IgD-negative memory B cell (primary cell): ENCODE measurements around the gene NR3C1. TPM values are rescaled to one million over a fixed set of nuclear protein-coding genes. Genes with fewer than 3 reads are reported as not detected.

Experiments used
- H3K27ac Mint-ChIP-seq, 3 donors: one replicate each; pipeline ENCODE4 v1.8.0; 2020 to 2022; ENCODE audit warnings: mild to moderate bottlenecking in 3 of 3, mixed read lengths in 3 of 3, moderate library complexity in 1 of 3
- H3K27me3 Mint-ChIP-seq: one replicate; pipeline ENCODE4 v1.8.0; 2021; ENCODE audit warnings: mixed read lengths
- H3K36me3 Mint-ChIP-seq: one replicate; pipeline ENCODE4 v1.8.0; 2020; ENCODE audit warnings: mild to moderate bottlenecking, mixed read lengths
- H3K4me1 Mint-ChIP-seq, 3 donors: one replicate each; pipeline ENCODE4 v1.8.0; 2020 to 2022; ENCODE audit warnings: mixed read lengths in 3 of 3, mild to moderate bottlenecking in 1 of 3
- H3K4me3 Mint-ChIP-seq, 4 donors: one replicate each; pipeline ENCODE4 v1.8.0; 2020 to 2022; ENCODE audit warnings: mild to moderate bottlenecking in 4 of 4, mixed read lengths in 4 of 4, moderate library complexity in 3 of 4
- H3K9me3 Mint-ChIP-seq, 3 donors: one replicate each; pipeline ENCODE4 v1.8.0; 2020 to 2021; ENCODE audit warnings: mixed read lengths in 3 of 3, mild to moderate bottlenecking in 1 of 3
- polyA plus RNA-seq: library from polyadenylated mRNA; unstranded; fragments of 300-500 nt; fragmentation: Illumina TruSeq; gene quantifications from one replicate; pipeline ENCODE4 v1.2.3, GENCODE V29; 2021

NR3C1 gene
- polyA plus RNA-seq, 1 donor from 2014 or later: 78.4 TPM

GRCh38 chr5:143314099-143314498 is 89.4 kb downstream of the NR3C1 start:
- H3K4me3 Mint-ChIP-seq: peak overlapping the region in 1 of 4 donors; percentile 77
- H3K27ac Mint-ChIP-seq: peak overlapping the region in 1 of 3 donors; percentile 60
- no peaks in the 10 kb centered on the region for H3K27me3 Mint-ChIP-seq
- H3K4me1 Mint-ChIP-seq: peaks cover 29 to 47% (median 34%) of the 10 kb centered on the region in 3 donors
- no peaks in the 10 kb centered on the region for H3K9me3 Mint-ChIP-seq
- peaks cover 14% of the 10 kb centered on the region for H3K36me3 Mint-ChIP-seq

GRCh38 chr5:143313298-143313852 is 90.1 kb downstream of the NR3C1 start:
- Mint-ChIP-seq H3K27me3 (no peaks in the 10 kb centered on the region), H3K4me1 (peaks cover 33 to 45% (median 34%) of the 10 kb centered on the region in 3 donors), H3K9me3 (no peaks in the 10 kb centered on the region), H3K4me3 (peak overlapping the region in 1 of 4 donors; percentile 6), H3K27ac (peak overlapping the region in 1 of 3 donors; percentile 60), H3K36me3 (peaks cover 18% of the 10 kb centered on the region)

GRCh38 chr5:143312822-143313221 is 90.7 kb downstream of the NR3C1 start:
- H3K4me3 Mint-ChIP-seq: no peak overlapping the region
- H3K4me1 Mint-ChIP-seq: peaks cover 30 to 41% (median 32%) of the 10 kb centered on the region in 3 donors
- H3K27me3 Mint-ChIP-seq: no peaks in the 10 kb centered on the region
- no peaks in the 10 kb centered on the region for H3K9me3 Mint-ChIP-seq
- peaks cover 21% of the 10 kb centered on the region for H3K36me3 Mint-ChIP-seq
- no peak overlapping the region for H3K27ac Mint-ChIP-seq

- H3K27ac Mint-ChIP-seq: peak overlapping the region in 1 of 3 donors; percentile 83
- no peak overlapping the region for H3K4me3 Mint-ChIP-seq
- no peaks in the 10 kb centered on the region for H3K9me3 Mint-ChIP-seq
- H3K4me1 Mint-ChIP-seq: peaks cover 25 to 34% (median 32%) of the 10 kb centered on the region in 3 donors
- H3K27me3 Mint-ChIP-seq: no peaks in the 10 kb centered on the region
- peaks cover 21% of the 10 kb centered on the region for H3K36me3 Mint-ChIP-seq
Observed at GRCh38 chr5:143311955-143312354, 91.5 kb downstream of the NR3C1 start.

- Mint-ChIP-seq H3K36me3 (peaks cover 21% of the 10 kb centered on the region), H3K27me3 (no peaks in the 10 kb centered on the region), H3K4me1 (peaks cover 25 to 29% (median 27%) of the 10 kb centered on the region in 3 donors), H3K9me3 (no peaks in the 10 kb centered on the region), H3K4me3 (no peak overlapping the region), H3K27ac (peak overlapping the region in 1 of 3 donors; percentile 71)
Observed at GRCh38 chr5:143311428-143311827, 92.1 kb downstream of the NR3C1 start.

GRCh38 chr5:143309661-143310431 is 93.6 kb downstream of the NR3C1 start:
- Mint-ChIP-seq H3K4me1 (peaks cover 20 to 24% (median 20%) of the 10 kb centered on the region in 3 donors), H3K9me3 (peaks cover 0 to 2% (median 0%) of the 10 kb centered on the region in 3 donors), H3K27ac (peak overlapping the region in 1 of 3 donors; percentile 26), H3K4me3 (no peak overlapping the region), H3K36me3 (peaks cover 35% of the 10 kb centered on the region), H3K27me3 (no peaks in the 10 kb centered on the region)

- no peak overlapping the region for H3K27ac Mint-ChIP-seq
Observed at GRCh38 chr5:143308731-143309130, 94.8 kb downstream of the NR3C1 start.

GRCh38 chr5:143306040-143306439 is 97.4 kb downstream of the NR3C1 start:
- Mint-ChIP-seq H3K36me3 (peaks cover 34% of the 10 kb centered on the region), H3K4me3 (peak overlapping the region in 1 of 4 donors; percentile 1), H3K27ac (peak overlapping the region in 1 of 3 donors; percentile 53), H3K4me1 (peaks cover 10 to 31% (median 14%) of the 10 kb centered on the region in 3 donors), H3K9me3 (peaks cover 0 to 3% (median 0%) of the 10 kb centered on the region in 3 donors), H3K27me3 (no peaks in the 10 kb centered on the region)

More at GRCh38 chr5:143308731-143309130, 94.8 kb downstream of the NR3C1 start:
- H3K4me3 Mint-ChIP-seq: no peak overlapping the region
- peaks cover 38% of the 10 kb centered on the region for H3K36me3 Mint-ChIP-seq
- H3K27me3 Mint-ChIP-seq: no peaks in the 10 kb centered on the region
- peaks cover 17 to 21% (median 19%) of the 10 kb centered on the region in 3 donors for H3K4me1 Mint-ChIP-seq
- H3K9me3 Mint-ChIP-seq: peaks cover 0 to 3% (median 0%) of the 10 kb centered on the region in 3 donors

- H3K4me3 Mint-ChIP-seq: peak overlapping the region in 1 of 4 donors; percentile 2
- peaks cover 0 to 3% (median 0%) of the 10 kb centered on the region in 3 donors for H3K9me3 Mint-ChIP-seq
- peaks cover 37% of the 10 kb centered on the region for H3K36me3 Mint-ChIP-seq
- peak overlapping the region in 1 of 3 donors; percentile 80 for H3K27ac Mint-ChIP-seq
- H3K27me3 Mint-ChIP-seq: no peaks in the 10 kb centered on the region
- peaks cover 10 to 31% (median 14%) of the 10 kb centered on the region in 3 donors for H3K4me1 Mint-ChIP-seq
Observed at GRCh38 chr5:143304836-143305475, 98.5 kb downstream of the NR3C1 start.

- Mint-ChIP-seq H3K4me3 (peak overlapping the region in 1 of 4 donors; percentile 18), H3K36me3 (peaks cover 31% of the 10 kb centered on the region), H3K9me3 (peaks cover 0 to 3% (median 0%) of the 10 kb centered on the region in 3 donors), H3K27me3 (no peaks in the 10 kb centered on the region), H3K4me1 (peaks cover 13 to 26% (median 14%) of the 10 kb centered on the region in 3 donors), H3K27ac (no peak overlapping the region)
Observed at GRCh38 chr5:143302341-143303045, 101.0 kb downstream of the NR3C1 start.

GRCh38 chr5:143297756-143298155 is 105.7 kb downstream of the NR3C1 start:
- H3K36me3 Mint-ChIP-seq: peaks cover 22% of the 10 kb centered on the region

GRCh38 chr5:143290125-143290524 is 113.4 kb downstream of the NR3C1 start:
- Mint-ChIP-seq H3K36me3 (peaks cover 18% of the 10 kb centered on the region), H3K27me3 (no peaks in the 10 kb centered on the region), H3K9me3 (peaks cover 0 to 1% (median 0%) of the 10 kb centered on the region in 3 donors), H3K27ac (no peak overlapping the region), H3K4me1 (peaks cover 15 to 21% (median 16%) of the 10 kb centered on the region in 3 donors), H3K4me3 (no peak overlapping the region)

More at GRCh38 chr5:143297756-143298155, 105.7 kb downstream of the NR3C1 start:
- H3K27me3 Mint-ChIP-seq: no peaks in the 10 kb centered on the region
- H3K4me3 Mint-ChIP-seq: peak overlapping the region in 1 of 4 donors; percentile 35
- peaks cover 0 to 5% (median 1%) of the 10 kb centered on the region in 3 donors for H3K4me1 Mint-ChIP-seq
- peak overlapping the region in 2 of 3 donors; percentile 69 to 85 for H3K27ac Mint-ChIP-seq
- no peaks in the 10 kb centered on the region for H3K9me3 Mint-ChIP-seq

GRCh38 chr5:143284521-143284920 is 119.0 kb downstream of the NR3C1 start:
- Mint-ChIP-seq H3K4me3 (peak overlapping the region in 1 of 4 donors; percentile 39), H3K27ac (peak overlapping the region in 1 of 3 donors; percentile 21), H3K27me3 (no peaks in the 10 kb centered on the region), H3K36me3 (peaks cover 21% of the 10 kb centered on the region), H3K4me1 (peaks cover 20 to 27% (median 20%) of the 10 kb centered on the region in 3 donors), H3K9me3 (no peaks in the 10 kb centered on the region)

GRCh38 chr5:143284002-143284401 is 119.5 kb downstream of the NR3C1 start:
- Mint-ChIP-seq H3K36me3 (peaks cover 21% of the 10 kb centered on the region), H3K27ac (peak overlapping the region in 1 of 3 donors; percentile 73), H3K27me3 (no peaks in the 10 kb centered on the region), H3K9me3 (no peaks in the 10 kb centered on the region), H3K4me3 (no peak overlapping the region), H3K4me1 (peaks cover 20 to 24% (median 20%) of the 10 kb centered on the region in 3 donors)
